Omental fat pad (tissue), 4 donors: Measurements from ENCODE around the gene CDS2. TPM values are rescaled to one million over a fixed set of nuclear protein-coding genes. Genes with fewer than 3 reads are reported as not detected.

Experiments used
- ATAC-seq: fragments of 150-250 bp; one replicate; pipeline ENCODE4 v1.9.1; 2016; ENCODE audit warnings: mild to moderate bottlenecking, moderate library complexity; ENCODE audit not compliant: low FRiP score
- DNase-seq: peaks from one replicate; pipeline ENCODE4 v3.0.0-alpha.2; 2019; ENCODE audit warnings: low spot score
- CTCF ChIP-seq, 3 donors: fragments of 450-650 bp; IDR thresholded peaks; one replicate each; pipeline ENCODE4 v1.5.1; 2016 to 2017; ENCODE audit warnings: antibody characterized with exemption in 3 of 3, mild to moderate bottlenecking in 3 of 3, moderate library complexity in 2 of 3
- total RNA-seq, 4 donors: library from RNA; depleted of rRNA; stranded (reverse); fragments of >200 nt; gene quantifications; one replicate each; pipeline ENCODE4 v1.1.0, GENCODE V29; 2016

Gene CDS2
- total RNA-seq, 4 donors from 2014 or later, result 27.5 to 49.5 (median 35.5) TPM

- peak; percentile 37 for ATAC-seq
- TF ChIP-seq CTCF (IDR thresholded peaks at IDR 0.05), result no peak
- DNase-seq, result no peak
These were observed 89.0 kb downstream of the CDS2 start for GRCh38 chr20:5215672-5216304.

DNA sequence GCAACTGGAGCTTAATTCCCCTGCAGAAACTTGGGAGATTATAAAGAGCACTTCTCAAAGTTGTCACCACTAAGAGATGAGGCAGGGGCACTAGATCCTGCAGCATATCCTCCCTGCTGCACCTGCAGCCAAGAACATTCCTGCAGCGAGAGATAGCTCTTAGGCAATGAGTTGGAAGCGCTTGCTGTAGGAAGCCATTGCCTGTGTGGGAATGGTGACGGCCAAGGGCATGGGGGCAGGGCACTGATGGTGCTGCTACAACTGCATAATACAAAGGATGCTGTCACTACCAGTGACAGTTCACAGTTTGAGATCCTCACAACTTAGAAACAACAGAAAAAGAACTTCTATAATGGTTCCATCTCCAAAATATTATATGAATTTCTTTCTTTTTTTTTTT, 89.9 kb downstream of the CDS2 start:
- ATAC-seq, result no peak
- DNase-seq, result no peak

GRCh38 chr20:5217616-5218015, 90.8 kb downstream of the CDS2 start:
- no peak for ATAC-seq
- TF ChIP-seq CTCF (IDR thresholded peaks at IDR 0.05), result no peak
- DNase-seq, result no peak

More for the DNA sequence above, 89.9 kb downstream of the CDS2 start:
- no peak for TF ChIP-seq CTCF (IDR thresholded peaks at IDR 0.05)

DNA sequence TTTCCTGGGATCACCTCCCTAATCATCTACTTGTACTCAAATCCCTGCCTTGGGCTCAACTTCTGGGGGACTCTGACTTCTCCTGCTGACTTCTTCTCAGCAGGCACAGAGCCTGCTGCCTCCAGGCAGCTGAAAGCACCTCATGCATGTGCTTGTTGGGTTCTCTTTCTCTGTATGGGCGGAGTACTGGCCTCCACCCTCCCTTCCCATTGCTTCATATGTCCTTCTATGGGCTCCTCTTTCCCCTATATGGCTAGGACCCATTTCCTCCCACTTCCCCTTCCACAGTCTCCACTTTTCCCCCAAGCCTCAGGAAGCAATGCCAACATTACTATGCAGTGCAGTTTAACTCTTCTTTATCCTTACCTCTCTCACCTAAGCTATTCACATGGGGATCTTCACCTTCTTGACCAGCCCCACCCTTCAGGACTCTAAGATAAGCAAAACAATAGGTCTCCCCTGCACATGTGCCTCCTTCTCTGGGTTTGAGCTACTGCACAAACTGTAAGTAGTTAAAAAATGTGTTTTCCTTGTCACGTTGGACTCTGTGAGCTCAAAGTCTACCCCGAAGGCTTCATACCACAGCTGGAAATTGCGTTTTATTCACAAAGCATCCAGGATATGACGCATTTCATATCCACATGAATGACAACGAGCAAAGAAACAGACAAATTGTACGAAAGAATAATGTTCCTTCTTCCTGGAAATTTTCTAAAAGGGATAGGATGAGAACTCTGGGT, 93.7 kb downstream of the CDS2 start:
- DNase-seq (no peak), ATAC-seq (no peak)
- no peak for TF ChIP-seq CTCF (IDR thresholded peaks at IDR 0.05)

- DNase-seq (no peak), ATAC-seq (no peak)
- no peak for TF ChIP-seq CTCF (IDR thresholded peaks at IDR 0.05)
These were observed 94.2 kb downstream of the CDS2 start for GRCh38 chr20:5221061-5221430.

DNA sequence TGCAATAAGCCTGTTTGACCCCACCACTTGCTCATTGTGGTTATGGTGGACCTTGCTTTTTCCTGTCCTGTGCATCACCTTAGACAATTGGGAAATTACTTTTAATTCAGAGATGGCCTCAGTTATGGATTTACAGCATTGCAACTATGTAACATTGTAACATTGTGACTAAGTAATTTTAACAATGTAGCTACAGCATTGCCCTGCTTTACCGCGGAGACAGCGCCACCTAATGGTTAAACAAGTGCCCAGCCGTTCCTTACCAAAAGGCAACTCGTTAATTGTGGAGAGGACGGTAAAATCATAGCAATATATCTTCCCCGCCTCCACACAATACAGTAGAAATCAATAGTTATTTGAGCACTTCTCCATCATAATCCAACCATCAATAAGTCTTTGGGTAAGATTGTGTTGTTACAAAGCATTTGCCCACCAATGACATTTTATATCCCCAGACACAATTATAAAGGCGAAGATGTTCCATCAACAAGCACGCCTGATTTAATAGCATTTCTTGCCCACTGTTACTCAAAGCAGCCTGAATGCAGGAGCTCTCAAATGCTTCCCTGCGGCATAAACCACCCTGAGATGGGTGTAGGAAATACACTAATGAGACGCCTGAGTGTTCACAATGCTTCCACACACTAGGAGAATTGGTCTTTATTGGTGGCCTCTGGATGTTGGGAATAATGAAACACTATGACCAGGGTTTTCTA, 96.3 kb downstream of the CDS2 start:
- DNase-seq (no peak), ATAC-seq (no peak)
- TF ChIP-seq CTCF (IDR thresholded peaks at IDR 0.05), result peak in 1 of 3 donors; percentile 3
